Astrocyte (in vitro differentiated cells and primary cell): Measurements from ENCODE around the gene INPP5A. TPM values are rescaled to one million over a fixed set of nuclear protein-coding genes. Genes with fewer than 3 reads are reported as not detected.

Experiments
- DNase-seq: peaks from one replicate; pipeline ENCODE4 v3.0.0-alpha.2; 2010; ENCODE audit warnings: low read depth
- FAIRE-seq: peaks from 2 replicates; lab custom pipeline; 2011; peaks lifted over from hg19 to GRCh38; lab: Jason Lieb, UNC
- H2AFZ ChIP-seq: 2 replicates; pipeline ENCODE4 v1.6.0; 2012; ENCODE audit warnings: low read depth, low read length, inconsistent platforms
- H3K27ac ChIP-seq: 2 replicates; pipeline ENCODE4 v1.5.1; 2011; ENCODE audit warnings: low read depth, low read length, inconsistent platforms
- H3K27me3 ChIP-seq: 2 replicates; pipeline ENCODE4 v1.6.0; 2011; ENCODE audit warnings: low read length, inconsistent platforms; ENCODE audit not compliant: insufficient read depth
- H3K36me3 ChIP-seq: 2 replicates; pipeline ENCODE4 v1.5.1; 2011; ENCODE audit warnings: low read length, inconsistent platforms; ENCODE audit not compliant: insufficient read depth
- H3K4me1 ChIP-seq: 2 replicates; pipeline ENCODE4 v1.5.1; 2011; ENCODE audit warnings: low read length, inconsistent platforms; ENCODE audit not compliant: insufficient read depth
- H3K4me2 ChIP-seq: 2 replicates; pipeline ENCODE4 v1.6.0; 2012; ENCODE audit warnings: low read length, inconsistent platforms
- H3K4me3 ChIP-seq: 2 replicates; pipeline ENCODE4 v1.5.1; 2011; ENCODE audit warnings: low read depth, mild to moderate bottlenecking, low read length, inconsistent platforms; ENCODE audit not compliant: insufficient read depth
- H3K79me2 ChIP-seq: 2 replicates; pipeline ENCODE4 v1.6.0; 2012; ENCODE audit warnings: mild to moderate bottlenecking, low read length, inconsistent platforms; ENCODE audit not compliant: insufficient read depth
- H3K9ac ChIP-seq: 2 replicates; pipeline ENCODE4 v1.6.0; 2012; ENCODE audit warnings: mild to moderate bottlenecking, low read length, inconsistent platforms
- H3K9me3 ChIP-seq: 2 replicates; pipeline ENCODE4 v1.5.1; 2012; ENCODE audit warnings: low read depth, mild to moderate bottlenecking, low read length, inconsistent platforms; ENCODE audit not compliant: insufficient read depth
- H4K20me1 ChIP-seq: 2 replicates; pipeline ENCODE4 v1.6.0; 2012; ENCODE audit warnings: low read length, inconsistent platforms; ENCODE audit not compliant: insufficient read depth
- H3K27ac Mint-ChIP-seq: one replicate; pipeline ENCODE4 v1.8.0; 2021; ENCODE audit warnings: mild to moderate bottlenecking, mixed read lengths; ENCODE audit not compliant: unreplicated experiment
- H3K27me3 Mint-ChIP-seq: one replicate; pipeline ENCODE4 v1.8.0; 2021; ENCODE audit warnings: low read depth, mixed read lengths; ENCODE audit not compliant: unreplicated experiment
- H3K36me3 Mint-ChIP-seq: one replicate; pipeline ENCODE4 v1.8.0; 2021; ENCODE audit warnings: low read depth, mixed read lengths; ENCODE audit not compliant: unreplicated experiment
- H3K4me1 Mint-ChIP-seq: one replicate; pipeline ENCODE4 v1.8.0; 2021; ENCODE audit warnings: low read depth, mixed read lengths; ENCODE audit not compliant: unreplicated experiment
- H3K4me3 Mint-ChIP-seq: one replicate; pipeline ENCODE4 v1.8.0; 2021; ENCODE audit warnings: mild to moderate bottlenecking, moderate library complexity, mixed read lengths; ENCODE audit not compliant: unreplicated experiment
- H3K9me3 Mint-ChIP-seq: one replicate; pipeline ENCODE4 v1.8.0; 2021; ENCODE audit warnings: mild to moderate bottlenecking, mixed read lengths; ENCODE audit not compliant: unreplicated experiment
- CTCF ChIP-seq: IDR thresholded peaks from 2 replicates; pipeline ENCODE4 v1.5.1; 2011; ENCODE audit warnings: low read depth, mild to moderate bottlenecking, inconsistent platforms, low read length, moderate library complexity; ENCODE audit not compliant: insufficient read depth
- EZH2 ChIP-seq: IDR thresholded peaks from 2 replicates; pipeline ENCODE4 v1.6.1; 2012; ENCODE audit warnings: mild to moderate bottlenecking, low read length, inconsistent platforms; ENCODE audit not compliant: insufficient read depth
- total RNA-seq: library from RNA; stranded (reverse); gene quantifications from 2 replicates; pipeline ENCODE4 v1.2.1, GENCODE V29; 2021

Gene INPP5A
- total RNA-seq, 1 donor from 2014 or later, result 39.1 TPM

- DNase-seq, result no peak
- H2AFZ ChIP-seq, result no peak overlapping the region
- peaks cover 5% of the 10 kb centered on the region for H3K36me3 Mint-ChIP-seq
- TF ChIP-seq CTCF, result no peak
- no peak for TF ChIP-seq EZH2
- H3K36me3 ChIP-seq, result no peaks in the 10 kb centered on the region
- H3K4me1 ChIP-seq, result peaks cover 18% of the 10 kb centered on the region
- H3K79me2 ChIP-seq, result peaks cover 96% of the 10 kb centered on the region
- H3K4me3 Mint-ChIP-seq, result no peak overlapping the region
- H3K9me3 ChIP-seq, result no peaks in the 10 kb centered on the region
- H3K27me3 ChIP-seq, result no peaks in the 10 kb centered on the region
- FAIRE-seq, result no peak
- peaks cover 2% of the 10 kb centered on the region for H3K9me3 Mint-ChIP-seq
- peak overlapping the region; percentile 11 for H3K9ac ChIP-seq
- no peak overlapping the region for H3K27ac Mint-ChIP-seq
- no peak overlapping the region for H3K27ac ChIP-seq
- H3K4me3 ChIP-seq, result no peak overlapping the region
- no peaks in the 10 kb centered on the region for H3K27me3 Mint-ChIP-seq
- H3K4me2 ChIP-seq, result peak overlapping the region; percentile 38
- peaks cover 37% of the 10 kb centered on the region for H3K4me1 Mint-ChIP-seq
- peaks cover 93% of the 10 kb centered on the region for H4K20me1 ChIP-seq
Observed at GRCh38 chr10:132593900-132594876, 56.6 kb downstream of the INPP5A start.

- peaks cover 93% of the 10 kb centered on the region for H4K20me1 ChIP-seq
- H3K4me1 Mint-ChIP-seq, result peaks cover 37% of the 10 kb centered on the region
Observed at GRCh38 chr10:132595021-132595420, 57.4 kb downstream of the INPP5A start.

More at GRCh38 chr10:132595021-132595420, 57.4 kb downstream of the INPP5A start:
- peaks cover 5% of the 10 kb centered on the region for H3K36me3 Mint-ChIP-seq
- Histone ChIP-seq H3K36me3 (no peaks in the 10 kb centered on the region), H3K27me3 (no peaks in the 10 kb centered on the region), H3K4me3 (no peak overlapping the region), H3K9me3 (peaks cover 4% of the 10 kb centered on the region), H3K27ac (no peak overlapping the region), H3K9ac (no peak overlapping the region), H3K79me2 (peaks cover 96% of the 10 kb centered on the region), H3K4me1 (peaks cover 18% of the 10 kb centered on the region), H2AFZ (no peak overlapping the region), H3K4me2 (no peak overlapping the region)
- TF ChIP-seq CTCF (no peak), EZH2 (no peak)
- DNase-seq (no peak), FAIRE-seq (no peak)
- H3K27ac Mint-ChIP-seq, result no peak overlapping the region
- H3K27me3 Mint-ChIP-seq, result no peaks in the 10 kb centered on the region
- no peak overlapping the region for H3K4me3 Mint-ChIP-seq
- peaks cover 7% of the 10 kb centered on the region for H3K9me3 Mint-ChIP-seq
